Lower leg skin (tissue), 4 donors: ENCODE measurements around the gene HTR3A. TPM values are rescaled to one million over a fixed set of nuclear protein-coding genes. Genes with fewer than 3 reads are reported as not detected.

Source experiments
- DNase-seq, 2 donors: peaks; one replicate each; pipeline ENCODE4 v3.0.0-alpha.2; 2019; ENCODE audit warnings: low spot score in 2 of 2
- H3K4me3 ChIP-seq: fragments of 200-600 bp; sonication (generic); 2 replicates; pipeline ENCODE4 v1.5.1; 2017; ENCODE audit warnings: mild to moderate bottlenecking, low read depth; ENCODE audit not compliant: poor library complexity, severe bottlenecking
- POLR2A ChIP-seq, 2 donors: fragments of 450-650 bp; IDR thresholded peaks; one replicate each; pipeline ENCODE4 v1.6.1; 2016 to 2017; ENCODE audit warnings: antibody characterized with exemption in 2 of 2, mild to moderate bottlenecking in 1 of 2, moderate library complexity in 1 of 2
- WGBS, 2 donors: methylation state at CpG; one replicate each; pipeline ENCODE4 v1.1.5; 2018; 5-methylcytosine and 5-hydroxymethylcytosine counted together
- intact Hi-C: fragments of 100-400 bp; cut with DNase I; formaldehyde crosslinking; loops from one replicate; pipeline ENCODE4 v1.15.0; 2023; ENCODE audit warnings: low total_unique reads
- total RNA-seq, 4 donors: library from RNA; depleted of rRNA; stranded (reverse); fragments of >200 nt; gene quantifications; one replicate each; pipeline ENCODE4 v1.1.0, GENCODE V29; 2016
- TF ChIP-seq, protein P1 (sequence below), 3 donors: fragments of 450-650 bp; IDR thresholded peaks; one replicate each; pipeline ENCODE4 v1.5.1; 2016; ENCODE audit warnings: antibody characterized with exemption in 3 of 3, mild to moderate bottlenecking in 3 of 3, moderate library complexity in 2 of 3

The HTR3A gene
- total RNA-seq, 4 donors from 2014 or later, result 0.15 to 0.55 (median 0.42) TPM; not detected in 1

- no peak for DNase-seq
- no peak for TF ChIP-seq POLR2A (IDR thresholded peaks at IDR 0.05)
- 27 to 30% methylated on average over 10 of the region's 10 CpGs for WGBS, 2 donors
- intact Hi-C loops, result no loop called here
- H3K4me3 ChIP-seq, result no peak overlapping the region
Measured at GRCh38 chr11:113952070-113952469, 22.8 kb upstream of the HTR3A start.

- no peak for TF ChIP-seq POLR2A (IDR thresholded peaks at IDR 0.05)
- TF ChIP-seq, protein P1, sequence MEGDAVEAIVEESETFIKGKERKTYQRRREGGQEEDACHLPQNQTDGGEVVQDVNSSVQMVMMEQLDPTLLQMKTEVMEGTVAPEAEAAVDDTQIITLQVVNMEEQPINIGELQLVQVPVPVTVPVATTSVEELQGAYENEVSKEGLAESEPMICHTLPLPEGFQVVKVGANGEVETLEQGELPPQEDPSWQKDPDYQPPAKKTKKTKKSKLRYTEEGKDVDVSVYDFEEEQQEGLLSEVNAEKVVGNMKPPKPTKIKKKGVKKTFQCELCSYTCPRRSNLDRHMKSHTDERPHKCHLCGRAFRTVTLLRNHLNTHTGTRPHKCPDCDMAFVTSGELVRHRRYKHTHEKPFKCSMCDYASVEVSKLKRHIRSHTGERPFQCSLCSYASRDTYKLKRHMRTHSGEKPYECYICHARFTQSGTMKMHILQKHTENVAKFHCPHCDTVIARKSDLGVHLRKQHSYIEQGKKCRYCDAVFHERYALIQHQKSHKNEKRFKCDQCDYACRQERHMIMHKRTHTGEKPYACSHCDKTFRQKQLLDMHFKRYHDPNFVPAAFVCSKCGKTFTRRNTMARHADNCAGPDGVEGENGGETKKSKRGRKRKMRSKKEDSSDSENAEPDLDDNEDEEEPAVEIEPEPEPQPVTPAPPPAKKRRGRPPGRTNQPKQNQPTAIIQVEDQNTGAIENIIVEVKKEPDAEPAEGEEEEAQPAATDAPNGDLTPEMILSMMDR (IDR thresholded peaks at IDR 0.05), result no peak
- WGBS, 2 donors, result 81 to 85% methylated on average over 10 of the region's 10 CpGs
- intact Hi-C loops, result no loop called here
- no peak for DNase-seq
- no peak overlapping the region for H3K4me3 ChIP-seq
Measured at GRCh38 chr11:113952588-113952987, 22.3 kb upstream of the HTR3A start.

GRCh38 chr11:113954235-113954634, 20.7 kb upstream of the HTR3A start:
- DNase-seq, result no peak
- no peak for TF ChIP-seq POLR2A (IDR thresholded peaks at IDR 0.05)
- TF ChIP-seq, protein P1 (IDR thresholded peaks at IDR 0.05), result no peak
- intact Hi-C loops, result no loop called here
- no peak overlapping the region for H3K4me3 ChIP-seq
- 48 to 53% methylated on average over 6 of the region's 6 CpGs for WGBS, 2 donors

GRCh38 chr11:113956986-113957385, 17.9 kb upstream of the HTR3A start:
- WGBS, 2 donors, result 49 to 52% methylated on average over 9 of the region's 9 CpGs
- no peak overlapping the region for H3K4me3 ChIP-seq
- DNase-seq, result no peak
- intact Hi-C loops, result no loop called here
- TF ChIP-seq, protein P1 (IDR thresholded peaks at IDR 0.05), result no peak
- TF ChIP-seq POLR2A (IDR thresholded peaks at IDR 0.05), result no peak

DNA sequence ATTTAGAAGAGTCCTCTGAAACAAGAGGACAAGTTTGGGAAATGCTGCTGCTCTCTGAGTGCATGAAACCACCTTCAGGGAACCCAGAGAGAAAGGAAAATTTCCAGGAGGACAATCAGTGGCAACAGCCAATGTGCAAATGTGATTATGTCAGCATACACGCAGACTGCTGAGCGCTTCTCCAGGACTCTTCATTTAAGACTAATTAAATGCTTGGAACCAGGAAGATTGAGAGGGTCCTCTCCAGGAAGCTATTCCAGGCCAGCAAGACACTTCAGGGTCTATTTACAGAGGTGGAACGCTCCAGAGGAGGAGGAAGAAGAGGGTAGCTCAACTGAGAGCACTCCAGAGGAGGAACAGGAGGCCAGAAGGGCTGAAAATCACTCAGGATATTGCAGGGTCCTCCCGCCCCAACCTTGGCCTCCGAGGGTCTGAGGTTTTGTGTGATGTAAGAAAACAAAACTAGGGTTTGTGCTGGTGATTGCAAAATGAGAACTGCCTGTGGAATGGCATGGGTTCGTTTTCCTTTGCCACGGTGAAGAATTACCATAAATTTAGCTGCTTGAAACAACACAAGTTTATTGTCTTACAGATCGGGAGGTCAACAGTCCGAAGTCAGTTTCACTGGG, 14.1 kb upstream of the HTR3A start:
- no peak for DNase-seq
- intact Hi-C loops, result no loop called here
- 70 to 76% methylated on average over 9 of the region's 9 CpGs for WGBS, 2 donors
- TF ChIP-seq POLR2A (IDR thresholded peaks at IDR 0.05), result no peak
- TF ChIP-seq, protein P1 (IDR thresholded peaks at IDR 0.05), result no peak
- no peak overlapping the region for H3K4me3 ChIP-seq

DNA sequence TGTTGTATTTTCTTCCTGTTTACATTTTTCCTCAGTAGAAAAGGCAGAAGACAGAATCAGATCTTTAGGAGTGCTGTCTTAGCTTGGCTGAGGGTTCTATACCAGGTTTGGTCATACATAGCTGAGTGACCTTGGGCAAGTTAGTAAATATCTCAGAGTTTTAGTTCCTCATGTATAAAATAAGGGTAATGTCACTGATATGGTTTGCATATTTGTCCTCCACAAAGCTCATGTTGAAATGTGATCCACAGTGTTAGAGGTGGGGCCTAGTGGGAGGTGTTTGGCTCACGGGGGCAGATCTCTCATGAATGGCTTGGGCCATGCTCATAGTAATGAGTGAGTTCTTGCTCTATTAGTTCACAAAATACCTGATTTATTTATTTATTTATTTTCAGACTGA, 7.5 kb upstream of the HTR3A start:
- TF ChIP-seq, protein P1 (IDR thresholded peaks at IDR 0.05), result no peak
- TF ChIP-seq POLR2A (IDR thresholded peaks at IDR 0.05), result no peak
- intact Hi-C loops, result no loop called here
- 26 to 41% methylated on average over 1 of the region's 1 CpG for WGBS, 2 donors

More for the DNA sequence above, 7.5 kb upstream of the HTR3A start:
- DNase-seq, result no peak
- H3K4me3 ChIP-seq, result no peak overlapping the region
